GM18519 (cell line): ENCODE data around the gene MDGA2.
"Not testable (repeated sequence)": the region's sequence is repeated elsewhere in the genome, so short reads cannot be mapped to it uniquely, and the experiment has no call there.

Experiments used
- ATAC-seq: cut with Tn5 transposase; IDR thresholded peaks from one replicate; pipeline ENCODE4 v1.9.1; 2021; ENCODE audit warnings: mild to moderate bottlenecking, moderate library complexity; ENCODE audit not compliant: unreplicated experiment, low FRiP score

MDGA2 gene

GRCh38 chr14:47626151-47627035 lies 49.0 kb downstream of the MDGA2 start:
- ATAC-seq: no peak

GRCh38 chr14:47624126-47624525 lies 51.3 kb downstream of the MDGA2 start:
- ATAC-seq: not testable (repeated sequence)

- ATAC-seq: no peak
Observed at GRCh38 chr14:47619392-47619791, 56.0 kb downstream of the MDGA2 start.

DNA sequence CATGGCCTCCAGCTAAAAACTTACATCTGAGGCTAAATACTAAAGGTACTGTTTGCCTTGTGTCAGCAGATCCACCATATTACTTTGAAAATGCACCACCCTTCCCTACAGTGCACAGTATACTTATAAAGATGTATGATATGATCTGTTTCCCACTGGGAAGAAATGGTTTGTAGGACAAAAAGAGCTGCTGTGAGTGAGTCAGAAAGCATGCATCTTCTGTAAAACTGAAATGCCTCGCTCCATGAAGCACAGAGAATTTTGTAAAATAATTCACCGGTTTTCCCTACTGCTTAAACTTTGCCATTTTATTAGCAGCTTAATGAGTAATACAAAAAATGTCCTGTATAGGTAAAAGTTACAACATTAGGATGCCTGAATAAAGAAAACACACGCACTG lies 68.8 kb downstream of the MDGA2 start:
- ATAC-seq: no peak

- ATAC-seq: no peak
Observed at GRCh38 chr14:47596860-47597259, 78.5 kb downstream of the MDGA2 start.

DNA sequence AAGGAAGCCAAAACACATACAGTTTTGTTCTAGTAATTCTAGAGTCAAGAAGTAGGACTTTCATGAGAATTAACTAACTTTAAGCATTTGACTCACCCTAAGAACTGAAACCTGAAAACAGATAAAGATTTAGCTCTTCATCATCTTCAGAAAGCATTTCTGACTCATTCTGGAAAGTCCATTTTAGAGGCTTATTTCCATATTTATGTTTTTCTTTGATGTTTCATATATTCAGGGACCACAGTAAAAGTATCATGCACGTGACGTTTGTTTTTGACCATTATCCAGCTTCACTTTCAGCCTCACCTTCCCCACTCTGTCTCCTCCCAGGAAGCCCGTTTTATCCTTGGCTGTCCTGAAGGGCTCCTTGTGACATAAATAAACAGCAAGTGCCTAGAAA lies 79.2 kb downstream of the MDGA2 start:
- peak; percentile 93 for ATAC-seq

DNA sequence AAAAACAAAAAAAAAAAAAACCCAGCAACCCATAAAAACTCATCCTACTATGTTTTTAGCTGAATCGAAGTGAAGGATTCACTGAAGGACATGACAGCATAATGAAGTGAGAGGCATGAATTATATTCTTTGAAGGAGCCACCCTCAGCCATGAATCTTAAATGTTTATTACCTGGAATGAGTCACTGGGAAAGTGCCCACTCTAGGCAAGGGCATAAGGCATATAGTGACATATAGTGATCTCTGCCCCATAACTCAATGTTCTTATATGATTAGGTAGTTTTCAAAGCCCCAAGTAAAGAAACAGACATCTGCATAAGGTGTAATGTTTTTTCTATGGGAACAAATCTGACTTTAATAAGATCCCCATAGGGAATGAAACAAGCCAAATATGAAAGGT lies 79.9 kb downstream of the MDGA2 start:
- ATAC-seq: no peak

- ATAC-seq: no peak
Observed at GRCh38 chr14:47590767-47591495, 84.5 kb downstream of the MDGA2 start.

- no peak for ATAC-seq
Observed at GRCh38 chr14:47585447-47585846, 90.0 kb downstream of the MDGA2 start.

- ATAC-seq: no peak
Observed at GRCh38 chr14:47567273-47567672, 108.1 kb downstream of the MDGA2 start.

- ATAC-seq: no peak
Observed at GRCh38 chr14:47557894-47558293, 117.5 kb downstream of the MDGA2 start.

GRCh38 chr14:47555333-47555732 lies 120.1 kb downstream of the MDGA2 start:
- ATAC-seq: no peak

DNA sequence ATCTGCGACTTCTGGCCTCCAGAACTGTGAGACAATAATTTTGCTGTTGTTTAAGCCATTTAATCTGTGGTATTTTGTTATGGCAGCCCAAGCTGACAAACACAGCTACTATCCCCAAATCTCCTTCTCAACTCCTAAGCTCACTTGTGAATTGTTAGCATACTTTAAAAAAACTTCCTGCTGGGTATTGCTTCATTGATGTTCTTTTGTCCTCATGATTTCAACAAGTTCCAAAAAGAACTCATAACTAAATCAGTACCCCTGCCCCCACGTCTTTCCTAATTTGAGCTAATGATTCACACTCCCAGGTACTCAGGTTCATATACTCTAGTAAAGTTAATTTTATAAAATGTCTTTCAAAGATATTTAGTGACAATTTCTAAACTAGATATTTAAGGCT lies 125.5 kb downstream of the MDGA2 start:
- ATAC-seq: no peak

GRCh38 chr14:47543459-47543858 lies 131.9 kb downstream of the MDGA2 start:
- ATAC-seq: no peak

GRCh38 chr14:47541662-47542061 lies 133.7 kb downstream of the MDGA2 start:
- no peak for ATAC-seq

DNA sequence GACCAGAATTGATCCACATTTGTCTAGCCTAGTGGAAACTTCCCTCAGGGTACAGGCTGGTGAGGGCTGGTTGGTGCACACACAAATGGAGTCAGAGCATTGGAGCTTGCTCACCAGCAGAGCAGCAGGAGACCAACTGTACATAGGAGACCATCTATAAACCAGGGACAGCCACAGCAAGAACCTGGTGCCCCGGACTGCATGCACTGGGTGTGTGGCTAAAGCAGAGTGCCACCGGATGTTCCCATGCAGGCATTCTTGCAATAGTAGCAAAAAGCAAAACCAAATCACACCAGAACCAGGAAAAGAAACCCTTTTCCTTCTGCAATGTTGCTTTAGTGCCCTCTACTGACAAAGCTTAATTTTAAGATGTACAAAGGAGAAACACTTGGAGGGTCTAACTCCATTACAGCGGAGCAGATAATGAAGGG lies 136.4 kb downstream of the MDGA2 start:
- no peak for ATAC-seq

GRCh38 chr14:47536341-47536740 lies 139.1 kb downstream of the MDGA2 start:
- no peak for ATAC-seq

GRCh38 chr14:47526591-47527244 lies 148.7 kb downstream of the MDGA2 start:
- no peak for ATAC-seq

DNA sequence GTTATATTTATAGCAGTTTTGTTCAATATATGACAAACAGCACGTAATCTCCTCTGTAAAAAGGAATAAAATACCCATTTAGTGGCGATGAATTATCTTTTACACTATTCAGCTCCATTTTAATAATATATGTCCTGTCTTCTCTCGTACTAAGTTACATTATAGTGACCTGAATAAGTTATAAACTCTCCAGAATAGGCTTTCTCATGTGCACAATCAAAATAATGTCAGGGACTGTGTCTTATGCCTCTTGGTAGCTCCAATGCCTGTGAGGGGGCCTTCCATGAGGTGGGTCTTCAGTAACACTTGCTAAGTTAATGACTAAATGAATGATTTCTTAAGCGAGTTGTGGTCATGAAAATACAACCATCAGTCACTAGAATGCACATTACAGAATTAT lies 150.9 kb downstream of the MDGA2 start:
- ATAC-seq: no peak

- ATAC-seq: no peak
Observed at GRCh38 chr14:47520382-47520781, 155.0 kb downstream of the MDGA2 start.

DNA sequence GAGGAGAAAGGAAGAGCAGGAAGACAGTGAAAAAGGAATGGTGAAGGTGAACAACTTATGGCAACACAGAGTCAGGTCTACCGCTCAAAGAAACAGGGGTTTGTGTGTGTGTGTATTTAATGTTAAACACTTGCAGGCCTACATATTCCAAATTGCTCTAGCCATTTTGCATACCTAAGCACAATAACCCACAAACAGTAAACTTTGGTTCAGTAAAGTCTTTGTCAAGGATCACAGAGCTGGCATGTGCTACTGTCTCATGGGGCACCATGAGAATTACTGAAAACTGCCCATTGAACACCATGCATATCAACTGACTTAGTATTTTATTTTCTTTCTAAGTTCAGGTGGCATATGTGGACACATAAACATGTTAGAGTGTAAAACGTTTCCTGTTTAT lies 163.6 kb downstream of the MDGA2 start:
- no peak for ATAC-seq
